ENCODE data around the gene GNGT2.

GRCh38 chr17:49258394-49258793 lies 48.0 kb upstream of the GNGT2 start:
- no peak for TF ChIP-seq ZNF274 (IDR thresholded peaks at IDR 0.05; ENCODE audit: low read depth, low read length)
- TF ChIP-seq YY1 (IDR thresholded peaks at IDR 0.05; ENCODE audit: insufficient read depth, insufficient read length) = no peak
- TF ChIP-seq SUZ12 (IDR thresholded peaks at IDR 0.05; ENCODE audit: extremely low read depth, insufficient read depth, insufficient read length) = no peak

Measured in NT2/D1 (cell line).